ENCODE measurements around the gene AKT1.

AKT1 gene

DNA sequence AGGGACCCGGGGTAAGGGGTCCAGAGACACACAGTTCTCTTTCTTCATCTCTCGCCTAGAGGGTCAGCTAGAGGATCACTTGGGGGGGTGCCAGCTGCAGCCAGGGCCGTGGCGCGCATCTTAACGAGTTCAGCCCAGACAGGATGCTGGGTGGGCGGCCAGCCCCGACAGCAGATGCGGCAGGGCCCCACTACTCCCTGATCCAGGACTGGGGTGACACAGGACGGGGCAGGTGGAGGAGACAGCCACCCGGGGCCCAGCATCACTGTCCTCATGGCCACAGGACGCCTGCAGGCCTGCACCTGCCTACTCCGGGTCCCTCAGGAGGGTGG is 12.8 kb downstream of the AKT1 start:
- TF ChIP-seq, protein P1, sequence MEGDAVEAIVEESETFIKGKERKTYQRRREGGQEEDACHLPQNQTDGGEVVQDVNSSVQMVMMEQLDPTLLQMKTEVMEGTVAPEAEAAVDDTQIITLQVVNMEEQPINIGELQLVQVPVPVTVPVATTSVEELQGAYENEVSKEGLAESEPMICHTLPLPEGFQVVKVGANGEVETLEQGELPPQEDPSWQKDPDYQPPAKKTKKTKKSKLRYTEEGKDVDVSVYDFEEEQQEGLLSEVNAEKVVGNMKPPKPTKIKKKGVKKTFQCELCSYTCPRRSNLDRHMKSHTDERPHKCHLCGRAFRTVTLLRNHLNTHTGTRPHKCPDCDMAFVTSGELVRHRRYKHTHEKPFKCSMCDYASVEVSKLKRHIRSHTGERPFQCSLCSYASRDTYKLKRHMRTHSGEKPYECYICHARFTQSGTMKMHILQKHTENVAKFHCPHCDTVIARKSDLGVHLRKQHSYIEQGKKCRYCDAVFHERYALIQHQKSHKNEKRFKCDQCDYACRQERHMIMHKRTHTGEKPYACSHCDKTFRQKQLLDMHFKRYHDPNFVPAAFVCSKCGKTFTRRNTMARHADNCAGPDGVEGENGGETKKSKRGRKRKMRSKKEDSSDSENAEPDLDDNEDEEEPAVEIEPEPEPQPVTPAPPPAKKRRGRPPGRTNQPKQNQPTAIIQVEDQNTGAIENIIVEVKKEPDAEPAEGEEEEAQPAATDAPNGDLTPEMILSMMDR (conservative IDR thresholded peaks at IDR 0.05; ENCODE audit: low read depth, low read length): no peak
- H3K4me3 ChIP-seq (ENCODE audit: low read length): no peak overlapping the region
- no peak for DNase-seq (ENCODE audit: low read depth)

DNA sequence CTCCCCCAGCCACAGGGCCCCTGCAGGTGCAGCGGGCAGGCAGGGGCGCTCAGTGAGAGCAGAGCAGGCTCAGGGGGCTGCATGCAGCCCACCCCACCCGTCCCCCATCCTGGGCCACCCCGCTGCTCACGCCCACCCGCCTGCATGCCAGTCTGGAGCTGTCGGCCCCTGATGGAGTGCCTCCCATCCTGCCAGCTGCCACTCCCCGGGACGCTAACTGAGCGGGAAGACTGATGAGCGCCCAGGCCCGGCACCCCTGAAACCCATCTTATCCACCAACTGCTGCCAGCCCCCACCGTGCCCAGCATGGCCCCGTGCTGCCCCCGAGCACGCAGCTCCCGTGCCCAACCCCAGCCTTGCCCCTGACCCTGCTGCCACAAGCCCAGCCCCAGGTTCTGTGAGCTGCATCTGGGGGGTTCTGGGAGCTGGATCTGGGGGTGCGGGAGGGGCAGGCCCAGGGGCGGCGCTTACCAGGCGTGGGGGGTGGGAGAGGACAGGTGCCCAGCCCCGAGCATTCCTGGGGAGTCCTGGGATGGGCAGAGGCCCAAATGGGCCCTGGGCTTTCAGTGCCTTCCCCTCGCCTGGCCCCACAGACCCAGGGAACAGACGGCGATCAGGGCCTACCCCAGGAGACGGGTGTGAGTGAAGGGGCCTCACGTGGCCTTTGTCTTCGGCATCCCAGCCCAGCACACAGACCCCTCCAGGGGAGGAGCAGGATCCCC is 13.3 kb downstream of the AKT1 start:
- H3K4me3 ChIP-seq (ENCODE audit: low read length): no peak overlapping the region
- DNase-seq (ENCODE audit: low read depth): no peak
- TF ChIP-seq, protein P1 (conservative IDR thresholded peaks at IDR 0.05; ENCODE audit: low read depth, low read length): no peak

DNA sequence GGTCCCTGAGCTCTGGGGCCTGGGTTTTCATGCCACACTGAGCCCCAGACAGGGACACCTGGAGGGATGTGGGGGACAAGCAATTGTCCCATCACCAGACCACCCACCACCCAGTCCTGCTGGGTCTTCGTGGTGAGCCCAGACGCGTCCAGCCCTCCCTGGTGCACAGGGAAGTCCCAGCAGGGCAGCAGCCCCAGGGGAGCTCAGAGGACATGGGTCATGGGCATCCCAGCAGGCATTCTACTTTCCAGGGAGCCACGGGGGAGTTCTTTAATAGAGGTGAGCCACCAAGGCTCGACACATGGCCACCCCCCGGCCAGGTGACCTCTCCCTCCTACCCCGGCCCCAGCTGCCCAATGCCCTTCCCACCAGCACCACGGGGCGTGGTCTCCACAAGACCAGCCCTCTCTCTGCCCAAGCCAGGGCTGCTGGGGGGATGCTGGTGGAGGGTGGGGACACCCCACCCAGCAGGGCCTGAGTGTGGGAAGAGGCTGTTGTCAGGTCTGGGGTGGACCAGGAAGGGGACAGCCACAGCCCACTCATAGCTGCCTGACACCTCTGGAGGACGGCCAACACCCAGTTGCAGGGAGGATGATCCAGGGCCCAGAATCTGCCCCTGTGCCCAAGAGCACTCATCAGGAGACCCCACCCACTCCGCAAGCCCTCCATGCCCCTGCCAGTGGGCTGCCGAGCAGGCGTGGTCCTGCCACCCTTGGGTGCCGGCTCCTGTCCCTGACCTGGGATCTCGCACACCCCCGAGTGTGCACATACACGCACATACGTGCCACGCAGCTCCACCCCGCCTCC is 14.1 kb downstream of the AKT1 start:
- TF ChIP-seq, protein P1 (conservative IDR thresholded peaks at IDR 0.05; ENCODE audit: low read depth, low read length): no peak
- no peak for DNase-seq (ENCODE audit: low read depth)
- H3K4me3 ChIP-seq (ENCODE audit: low read length): no peak overlapping the region

DNA sequence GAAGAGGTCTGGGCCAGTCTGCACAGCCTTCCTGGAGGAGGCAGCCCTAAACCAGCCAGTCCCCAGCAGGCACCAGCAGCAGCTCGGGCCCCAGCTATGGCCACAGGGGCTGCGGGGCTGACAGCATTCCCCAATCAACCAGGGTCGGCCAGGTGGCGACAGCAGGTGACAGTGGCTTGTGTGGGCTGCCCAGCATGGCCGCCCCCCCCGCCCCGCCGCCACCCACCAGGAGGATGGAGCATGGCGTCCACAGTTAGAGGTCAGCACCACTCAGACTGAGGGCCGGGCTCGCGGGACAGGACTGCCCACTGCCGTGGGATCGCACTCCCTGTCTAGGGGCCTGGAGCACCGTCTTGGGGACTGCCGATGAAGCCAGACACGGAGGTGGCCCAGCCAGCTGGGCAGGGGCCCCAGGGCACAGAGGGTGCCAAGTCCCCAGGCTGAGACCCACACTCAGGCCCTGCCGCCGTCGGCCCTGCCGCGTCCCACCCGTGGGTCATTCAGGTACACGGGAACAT is 15.0 kb downstream of the AKT1 start:
- no peak for DNase-seq (ENCODE audit: low read depth)
- TF ChIP-seq, protein P1 (conservative IDR thresholded peaks at IDR 0.05; ENCODE audit: low read depth, low read length): no peak
- no peak overlapping the region for H3K4me3 ChIP-seq (ENCODE audit: low read length)

DNA sequence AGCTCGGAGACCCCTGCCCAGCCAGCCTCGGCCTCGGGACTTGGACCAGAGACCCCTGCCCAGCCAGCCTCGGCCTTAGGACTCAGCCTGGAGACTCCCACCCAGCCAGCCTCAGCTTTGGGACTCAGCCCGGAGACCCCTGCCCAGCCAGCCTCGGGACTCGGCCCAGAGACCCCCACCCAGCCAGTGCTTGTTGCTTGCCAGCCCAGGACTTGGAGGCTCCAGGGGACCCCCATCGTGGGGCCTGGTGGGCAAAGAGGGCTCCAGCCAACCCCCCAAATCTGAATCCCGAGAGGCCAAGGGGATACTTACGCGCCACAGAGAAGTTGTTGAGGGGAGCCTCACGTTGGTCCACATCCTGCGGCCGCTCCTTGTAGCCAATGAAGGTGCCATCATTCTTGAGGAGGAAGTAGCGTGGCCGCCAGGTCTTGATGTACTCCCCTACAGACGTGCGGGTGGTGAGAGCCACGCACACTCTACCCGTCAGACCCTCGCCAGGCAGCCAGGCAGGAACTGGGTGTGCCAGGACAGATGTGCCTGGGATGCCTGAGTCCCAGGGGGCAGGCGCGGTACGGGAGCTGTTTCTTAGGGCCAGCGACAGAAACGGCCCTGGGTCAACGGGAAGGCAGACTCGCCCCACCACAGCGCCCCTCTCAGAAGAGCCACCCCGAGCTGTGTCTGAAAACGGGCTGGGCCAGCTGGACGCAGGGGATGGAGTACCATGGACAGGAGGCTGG is 15.6 kb downstream of the AKT1 start:
- no peak overlapping the region for H3K4me3 ChIP-seq (ENCODE audit: low read length)
- no peak for DNase-seq (ENCODE audit: low read depth)
- TF ChIP-seq, protein P1 (conservative IDR thresholded peaks at IDR 0.05; ENCODE audit: low read depth, low read length): no peak

DNA sequence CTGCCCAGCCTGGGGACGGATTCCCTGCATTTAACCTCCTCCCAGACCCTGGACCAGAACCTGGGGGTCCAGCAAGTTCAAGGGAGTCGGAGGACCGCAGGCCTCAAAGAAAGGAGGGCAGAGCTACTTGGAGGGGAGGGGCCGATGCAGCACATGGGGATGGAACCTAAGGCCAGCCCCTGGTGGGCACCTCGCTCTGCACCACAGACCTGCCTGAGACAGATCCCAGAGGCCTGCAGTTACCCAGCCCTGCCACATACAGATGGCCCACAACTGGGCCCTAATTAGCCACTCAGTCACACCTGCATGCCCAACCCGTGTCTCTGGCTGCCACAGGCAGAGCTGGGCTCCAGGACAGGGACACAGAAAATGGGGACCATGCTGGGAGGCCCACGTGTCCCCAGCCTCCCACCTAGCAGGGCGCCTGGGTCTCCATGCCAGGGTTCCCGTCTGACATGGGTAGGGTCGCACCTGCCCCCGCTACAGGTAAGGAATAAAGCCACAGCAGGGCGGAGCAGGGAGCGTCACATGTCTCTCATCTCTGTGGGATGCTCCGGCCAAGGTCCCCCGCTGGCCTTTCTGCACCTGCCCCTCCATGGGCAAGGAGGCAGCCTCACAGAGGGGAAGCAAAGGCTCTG is 16.7 kb downstream of the AKT1 start:
- TF ChIP-seq, protein P1 (conservative IDR thresholded peaks at IDR 0.05; ENCODE audit: low read depth, low read length): no peak
- H3K4me3 ChIP-seq (ENCODE audit: low read length): no peak overlapping the region
- DNase-seq (ENCODE audit: low read depth): no peak
